Measurements from ENCODE around the gene TSPAN9.

Gene TSPAN9

DNA sequence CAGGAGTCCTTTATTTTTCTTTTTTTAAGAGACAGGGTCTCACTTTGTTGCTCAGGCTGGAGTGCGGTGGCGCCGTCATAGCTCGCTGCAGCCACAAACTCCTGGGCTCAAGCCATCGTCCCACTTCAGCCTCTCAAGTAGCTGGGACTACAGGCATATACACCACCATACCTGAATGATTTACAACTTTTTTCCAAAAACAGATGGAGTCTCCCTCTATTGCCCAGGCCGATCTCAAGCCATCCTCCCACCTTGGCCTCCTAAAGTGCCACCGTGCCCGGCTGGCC lies 205.1 kb downstream of the TSPAN9 start:
- DNase-seq, result no peak

GRCh38 chr12:3283137-3283680 lies 206.0 kb downstream of the TSPAN9 start:
- no peak for DNase-seq

- DNase-seq, result no peak
Observed at GRCh38 chr12:3284405-3284804, 207.2 kb downstream of the TSPAN9 start.

- no peak for DNase-seq
Observed at GRCh38 chr12:3285570-3285969, 208.4 kb downstream of the TSPAN9 start.

GRCh38 chr12:3288690-3289089 lies 211.5 kb downstream of the TSPAN9 start:
- DNase-seq, result no peak

DNA sequence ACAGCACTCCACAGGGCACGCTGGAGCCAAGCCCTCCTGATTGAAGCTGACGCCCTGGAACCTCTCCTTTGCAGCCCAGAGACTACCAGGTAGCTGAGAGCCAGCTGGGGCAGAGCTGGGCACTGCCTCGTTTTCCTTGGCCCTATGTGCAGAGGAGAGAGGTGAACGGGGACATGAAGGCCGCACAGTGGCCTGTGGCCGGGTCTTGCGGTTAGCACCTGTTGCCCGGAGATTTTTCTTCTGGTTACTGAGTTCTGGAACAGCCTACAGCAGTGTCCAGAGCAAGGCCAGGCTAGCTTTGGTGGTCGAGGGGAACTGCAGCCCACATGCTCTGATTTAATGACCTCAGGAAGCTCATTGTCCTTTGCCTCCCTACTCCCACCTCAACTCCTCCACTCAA lies 212.5 kb downstream of the TSPAN9 start:
- no peak for DNase-seq

DNA sequence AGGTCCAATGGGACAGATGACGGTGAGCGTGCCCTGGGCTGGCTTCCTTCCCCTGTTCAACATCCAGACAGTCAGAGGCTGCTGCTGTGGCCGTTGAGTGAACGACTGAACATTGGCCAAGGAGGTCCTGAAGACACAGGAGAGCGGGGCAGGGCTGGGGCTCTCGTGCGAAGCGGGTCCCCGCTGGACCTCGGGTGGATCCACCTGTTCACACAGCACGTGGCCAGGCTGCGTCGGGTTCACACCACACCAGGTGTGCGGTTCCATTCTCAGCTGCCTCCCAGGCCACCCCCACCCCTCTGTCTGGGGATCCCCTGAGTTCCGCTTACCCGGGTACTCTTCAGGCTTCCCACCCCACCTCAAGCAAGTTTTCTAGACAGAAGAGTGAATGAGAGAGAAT lies 214.8 kb downstream of the TSPAN9 start:
- DNase-seq, result no peak

- peak; percentile 98 for DNase-seq
Observed at GRCh38 chr12:3292677-3293412, 215.7 kb downstream of the TSPAN9 start.

GRCh38 chr12:3293446-3294161 lies 216.4 kb downstream of the TSPAN9 start:
- peak; percentile 56 for DNase-seq

GRCh38 chr12:3294481-3294911 lies 217.3 kb downstream of the TSPAN9 start:
- peak; percentile 37 for DNase-seq

GRCh38 chr12:3295225-3295624 lies 218.0 kb downstream of the TSPAN9 start:
- DNase-seq, result no peak

GRCh38 chr12:3295646-3296408 lies 218.6 kb downstream of the TSPAN9 start:
- peak; percentile 45 for DNase-seq

DNA sequence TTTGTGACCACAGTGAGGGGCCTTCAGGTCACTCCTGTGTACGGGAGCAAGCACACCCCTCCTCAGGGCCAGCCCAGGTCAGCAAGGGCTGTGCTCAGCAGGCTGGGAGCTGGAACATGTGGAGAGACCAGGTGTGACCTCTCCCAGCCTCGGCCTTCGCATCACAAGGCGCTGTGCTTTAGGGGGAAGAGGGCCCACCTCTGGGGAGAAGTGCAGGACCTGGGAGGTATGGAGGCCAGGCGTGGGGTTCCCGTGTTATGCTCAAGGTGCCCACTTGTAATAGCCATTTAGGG lies 219.2 kb downstream of the TSPAN9 start:
- DNase-seq, result peak; percentile 36

- peak; percentile 48 for DNase-seq
Observed at GRCh38 chr12:3298603-3299002, 221.4 kb downstream of the TSPAN9 start.

DNA sequence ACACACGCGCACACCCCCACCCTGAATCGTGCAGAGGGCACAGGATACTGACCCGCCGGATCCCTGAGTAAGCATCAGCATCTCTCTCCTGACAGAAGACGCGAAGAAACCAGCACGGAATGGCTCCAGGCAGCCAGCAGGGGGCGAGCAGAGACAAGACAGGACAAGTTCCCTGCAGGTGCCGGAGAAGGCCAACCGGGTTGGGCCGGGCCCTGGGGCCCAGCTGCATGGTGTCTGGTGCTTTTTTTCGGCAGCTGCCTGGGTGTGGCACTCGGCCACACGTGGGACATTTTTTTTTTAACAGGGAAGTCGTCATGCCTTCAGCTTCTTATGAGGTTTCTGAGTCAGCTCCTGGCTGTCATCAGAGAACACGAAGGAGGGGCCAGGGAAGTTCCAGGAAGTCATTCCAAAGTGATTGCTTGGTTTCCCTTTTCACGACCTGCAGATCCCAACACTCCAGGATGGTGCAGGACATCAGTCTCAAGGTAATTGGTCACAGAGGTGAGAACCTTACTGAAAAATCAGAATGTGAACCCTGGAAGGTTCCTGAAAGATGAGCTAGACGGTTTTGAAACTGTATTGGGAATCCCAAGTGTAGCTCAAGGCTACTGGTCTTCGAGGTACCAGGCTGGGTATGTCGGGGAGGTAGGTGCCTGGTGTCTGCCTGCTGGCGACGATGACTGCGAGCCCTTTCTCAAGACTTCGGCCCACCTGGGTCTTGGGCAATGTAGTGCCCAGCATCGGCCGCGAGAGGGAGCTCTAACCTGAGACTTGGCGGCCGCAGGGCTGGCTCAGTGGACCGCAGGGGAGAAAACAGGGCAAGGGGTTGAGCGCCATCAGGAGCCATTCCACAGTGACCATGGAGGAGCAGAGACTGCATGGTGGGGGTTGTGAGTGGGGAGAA lies 223.0 kb downstream of the TSPAN9 start:
- peak; percentile 90 for DNase-seq

- DNase-seq, result peak; percentile 40
Observed at GRCh38 chr12:3300833-3301401, 223.7 kb downstream of the TSPAN9 start.

DNA sequence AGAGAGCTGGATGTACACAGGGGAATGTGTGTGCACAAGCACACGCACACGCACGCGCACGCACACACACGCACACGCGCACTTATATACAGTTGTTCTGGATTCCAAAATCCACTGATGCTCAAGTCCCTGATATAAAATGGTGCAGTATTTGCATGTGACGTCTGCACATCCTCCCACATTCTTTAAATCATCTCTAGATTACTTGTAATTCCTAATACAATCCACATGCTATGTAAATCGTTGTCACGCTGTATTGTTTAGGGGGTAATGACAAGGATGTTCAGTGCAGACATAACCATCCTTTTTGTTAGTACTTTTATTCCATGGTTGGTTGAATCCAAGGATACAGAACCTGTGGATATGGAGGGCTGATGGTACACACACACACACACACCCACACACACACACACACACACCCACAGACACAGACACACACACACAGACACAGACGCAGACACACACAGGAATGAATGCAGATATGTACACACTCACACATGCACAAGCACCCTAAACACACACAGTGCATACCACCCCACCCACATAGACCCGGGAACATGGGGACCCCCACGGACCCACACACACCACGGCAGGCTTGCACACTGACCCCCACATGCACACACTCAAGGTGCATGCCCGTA lies 225.3 kb downstream of the TSPAN9 start:
- DNase-seq, result no peak

DNA sequence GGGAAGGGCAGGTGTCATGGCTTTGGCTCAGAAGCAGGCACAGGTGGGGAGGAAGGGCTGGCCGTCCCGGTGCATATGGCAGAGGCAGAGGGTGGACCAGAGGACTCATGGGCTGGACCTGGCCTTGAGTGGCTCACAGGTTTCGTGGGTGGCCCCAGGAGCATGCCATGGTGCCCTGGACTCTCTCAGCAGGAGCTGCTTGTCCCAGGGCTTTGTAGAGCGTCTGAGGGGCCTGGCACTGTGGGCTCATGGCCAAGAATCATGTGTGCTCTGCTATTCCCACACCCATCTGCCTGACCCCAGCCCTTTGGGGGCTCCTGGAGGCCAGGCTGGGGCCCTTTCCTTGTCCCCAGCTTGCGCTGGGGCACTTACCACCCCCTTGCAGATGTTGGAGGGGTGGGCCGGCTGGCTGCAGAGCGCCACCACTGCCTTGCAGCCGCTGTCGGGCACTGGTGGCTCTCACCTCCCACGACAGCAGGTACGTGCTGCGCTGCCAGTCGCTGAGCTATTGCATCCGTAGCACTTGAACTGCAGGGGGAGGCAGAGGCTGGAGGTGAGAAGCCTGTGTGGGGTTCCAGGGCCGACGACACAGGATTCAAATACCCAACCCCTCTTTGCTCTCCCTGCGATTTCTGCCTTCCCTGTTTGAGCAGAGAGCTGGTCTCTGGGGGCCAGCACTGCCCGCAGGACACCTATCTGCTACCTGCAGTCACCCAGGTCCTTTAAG lies 226.4 kb downstream of the TSPAN9 start:
- DNase-seq, result peak; percentile 43

GRCh38 chr12:3304436-3305165 lies 227.4 kb downstream of the TSPAN9 start:
- no peak for DNase-seq

GRCh38 chr12:3305464-3305863 lies 228.3 kb downstream of the TSPAN9 start:
- no peak for DNase-seq
